GM21619 (cell line): ENCODE data around the gene RNF112.
"Not testable (repeated sequence)": the region's sequence is repeated elsewhere in the genome, so short reads cannot be mapped to it uniquely, and the experiment has no call there.

Source experiments
- ATAC-seq: cut with Tn5 transposase; IDR thresholded peaks from one replicate; pipeline ENCODE4 v1.9.1; 2021; ENCODE audit not compliant: unreplicated experiment

RNF112 gene

GRCh38 chr17:19412510-19412909 lies 1.5 kb downstream of the RNF112 start:
- ATAC-seq = no peak

DNA sequence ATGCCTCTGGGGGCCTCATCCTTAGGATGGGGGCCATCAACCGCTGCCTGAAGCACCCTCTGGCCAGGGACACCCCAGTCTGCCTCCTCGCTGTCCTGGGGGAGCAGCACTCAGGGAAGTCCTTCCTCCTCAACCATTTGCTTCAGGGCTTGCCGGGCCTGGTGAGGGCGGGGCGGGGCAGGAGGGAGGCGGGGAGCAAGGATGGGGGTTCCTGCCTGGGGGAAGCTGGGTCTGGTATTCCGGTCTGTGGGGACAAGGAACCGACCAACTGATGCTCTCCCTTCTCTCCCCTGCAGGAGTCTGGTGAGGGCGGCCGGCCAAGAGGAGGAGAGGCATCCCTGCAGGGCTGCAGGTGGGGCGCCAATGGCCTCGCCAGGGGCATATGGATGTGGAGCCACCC lies 2.0 kb downstream of the RNF112 start:
- ATAC-seq = no peak

DNA sequence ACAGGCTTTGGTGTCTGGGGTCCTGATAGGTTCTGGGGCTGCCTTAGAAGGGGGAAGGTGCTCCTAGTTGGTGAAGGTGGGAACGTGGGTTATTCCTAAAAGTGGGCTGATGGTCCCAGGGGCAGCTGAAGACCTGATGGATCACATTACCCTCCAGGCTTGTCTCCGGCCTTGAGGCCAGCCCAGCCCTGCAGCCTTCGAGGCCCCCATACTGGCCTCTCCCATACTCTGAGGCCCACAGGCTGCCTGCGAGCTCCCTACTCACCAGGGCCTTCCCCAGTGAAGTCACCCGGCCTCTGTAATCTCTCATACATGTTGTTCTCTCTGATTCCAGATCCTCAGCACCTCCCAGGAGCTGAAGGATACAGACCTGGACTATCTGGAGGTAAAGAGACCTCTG lies 2.7 kb downstream of the RNF112 start:
- no peak for ATAC-seq

DNA sequence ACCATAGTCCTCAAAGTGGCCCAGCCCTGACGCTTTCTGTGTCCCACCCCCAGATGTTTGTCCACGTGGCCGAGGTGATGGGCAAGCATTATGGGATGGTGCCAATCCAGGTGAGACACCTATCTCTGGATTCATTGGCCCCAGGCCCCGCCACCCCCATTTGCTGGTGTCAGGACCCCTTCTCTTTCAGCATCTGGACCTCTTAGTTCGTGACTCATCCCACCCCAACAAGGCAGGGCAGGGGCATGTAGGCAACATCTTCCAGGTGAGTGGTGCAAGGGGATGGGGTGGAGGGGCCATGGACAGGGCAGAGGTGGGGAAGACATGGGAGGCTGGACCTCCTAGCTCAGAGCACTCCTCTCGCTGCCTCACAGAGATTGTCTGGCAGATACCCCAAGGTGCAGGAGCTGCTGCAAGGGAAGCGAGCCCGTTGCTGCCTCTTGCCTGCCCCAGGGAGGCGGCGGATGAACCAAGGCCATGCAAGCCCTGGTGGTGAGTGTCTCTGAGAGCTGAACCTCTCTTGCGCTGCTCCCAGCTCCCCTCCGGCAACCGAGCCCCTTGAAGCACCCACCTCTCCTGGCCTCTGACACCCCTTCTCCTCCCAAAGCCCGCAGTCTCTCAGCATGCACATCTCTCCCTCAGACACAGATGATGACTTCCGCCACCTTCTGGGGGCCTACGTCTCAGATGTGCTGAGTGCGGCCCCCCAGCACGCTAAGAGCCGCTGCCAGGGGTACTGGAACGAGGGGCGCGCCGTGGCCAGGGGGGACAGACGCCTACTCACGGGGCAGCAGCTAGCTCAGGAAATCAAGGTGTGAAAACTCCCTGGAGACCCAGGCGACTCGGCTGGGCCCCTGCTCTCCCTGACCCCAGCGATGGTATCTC lies 3.6 kb downstream of the RNF112 start:
- ATAC-seq = no peak

GRCh38 chr17:19415311-19415710 lies 4.3 kb downstream of the RNF112 start:
- no peak for ATAC-seq

- ATAC-seq = no peak
These were observed 5.1 kb downstream of the RNF112 start for GRCh38 chr17:19415806-19416775.

DNA sequence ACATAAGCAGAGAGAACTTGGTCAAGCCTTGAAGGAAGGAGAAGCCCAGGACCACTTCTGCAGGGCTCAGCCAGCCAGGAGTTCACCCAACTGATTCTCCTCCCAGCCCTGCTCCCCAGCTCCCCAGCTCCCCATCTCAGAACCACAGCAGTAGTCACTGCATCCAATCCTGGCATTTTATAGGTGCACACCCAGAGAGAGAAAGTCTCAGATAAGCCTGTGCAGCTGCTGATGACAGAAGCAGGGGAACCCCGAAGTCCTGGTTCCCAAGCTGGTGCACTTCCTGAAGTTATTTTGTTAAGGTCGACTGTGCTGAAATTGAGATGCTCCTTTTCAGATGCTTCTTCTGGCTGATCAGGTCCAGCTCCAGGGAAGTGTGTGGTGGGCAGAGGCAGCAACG lies 6.6 kb downstream of the RNF112 start:
- ATAC-seq = no peak

GRCh38 chr17:19418251-19418992 lies 7.4 kb downstream of the RNF112 start:
- no peak for ATAC-seq

DNA sequence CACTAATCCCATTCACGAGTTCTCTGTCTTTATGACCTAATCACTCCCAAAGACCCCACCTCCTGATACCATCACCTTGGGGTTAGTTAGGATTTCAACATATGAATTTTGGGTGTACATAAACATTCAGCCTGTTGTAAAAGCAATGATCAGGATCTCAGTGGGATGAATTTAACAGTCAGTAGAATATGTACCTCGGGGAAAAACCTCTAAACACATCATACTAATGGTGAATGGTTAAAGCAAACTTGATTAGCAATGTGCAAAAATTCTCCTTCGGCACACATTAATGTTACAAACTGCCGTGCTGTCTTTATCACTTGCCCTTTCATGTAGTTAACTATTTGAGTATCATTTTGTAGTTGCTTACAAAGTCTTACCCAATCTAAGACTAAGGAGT lies 10.2 kb downstream of the RNF112 start:
- ATAC-seq = no peak

- ATAC-seq = no peak
These were observed 10.9 kb downstream of the RNF112 start for GRCh38 chr17:19421926-19422325.

GRCh38 chr17:19424934-19425868 lies 14.2 kb downstream of the RNF112 start:
- no peak for ATAC-seq

DNA sequence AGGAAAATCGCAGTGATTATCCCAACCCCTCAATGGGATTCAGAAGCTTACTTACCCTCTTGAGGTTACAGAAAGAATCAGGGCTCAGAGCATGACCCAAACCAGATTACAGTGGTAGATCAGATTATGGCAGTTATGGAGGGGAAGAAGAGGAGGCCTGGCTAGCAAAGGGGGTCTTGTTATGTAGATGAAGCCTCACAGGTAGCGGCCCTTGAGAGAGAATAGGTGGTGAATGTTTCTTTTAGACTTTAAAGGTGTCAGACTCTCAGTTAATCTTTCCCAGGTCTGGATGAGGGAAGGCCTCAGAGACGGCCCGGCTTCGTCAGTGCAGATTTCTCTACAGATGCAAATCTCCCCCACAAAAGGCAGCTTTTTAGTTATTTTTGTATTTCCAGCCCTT lies 15.6 kb downstream of the RNF112 start:
- no peak for ATAC-seq

DNA sequence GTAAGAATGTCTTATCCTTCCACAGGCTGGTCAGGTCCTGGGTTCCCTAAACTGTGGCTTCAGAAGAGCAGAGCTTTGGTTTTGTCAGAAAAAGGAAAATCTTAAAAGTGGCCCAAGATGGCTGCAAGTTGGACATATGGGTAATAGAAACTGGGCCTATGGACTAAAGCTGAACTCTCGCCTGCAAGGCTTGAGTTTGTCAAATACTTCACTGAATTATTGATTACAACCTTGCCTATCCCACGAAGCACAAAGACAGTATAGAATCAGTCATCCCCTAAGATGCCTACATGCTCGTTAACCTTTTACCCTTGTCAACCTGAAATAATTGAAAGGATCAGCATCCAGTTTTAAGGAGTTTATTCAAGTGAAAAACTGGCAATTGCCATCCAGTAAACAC lies 20.7 kb downstream of the RNF112 start:
- no peak for ATAC-seq

DNA sequence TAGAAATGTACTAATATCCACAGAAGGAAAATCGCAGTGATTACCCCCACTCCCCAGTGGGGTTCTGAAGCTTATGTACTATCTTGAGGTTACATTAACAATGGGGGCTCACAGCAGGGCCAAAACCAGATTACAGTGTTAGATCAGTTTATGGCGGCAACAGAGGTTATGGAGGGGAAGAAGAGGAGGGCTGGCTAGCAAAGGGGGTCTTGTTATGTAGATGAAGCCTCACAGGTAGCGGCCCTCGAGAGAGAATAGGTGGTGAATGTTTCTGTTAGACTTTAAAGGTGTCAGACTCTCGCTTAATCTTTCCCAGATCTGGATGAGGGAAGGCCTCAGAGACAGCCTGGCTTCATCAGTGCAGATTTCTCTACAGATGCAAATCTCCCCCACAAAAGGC lies 22.2 kb downstream of the RNF112 start:
- no peak for ATAC-seq

DNA sequence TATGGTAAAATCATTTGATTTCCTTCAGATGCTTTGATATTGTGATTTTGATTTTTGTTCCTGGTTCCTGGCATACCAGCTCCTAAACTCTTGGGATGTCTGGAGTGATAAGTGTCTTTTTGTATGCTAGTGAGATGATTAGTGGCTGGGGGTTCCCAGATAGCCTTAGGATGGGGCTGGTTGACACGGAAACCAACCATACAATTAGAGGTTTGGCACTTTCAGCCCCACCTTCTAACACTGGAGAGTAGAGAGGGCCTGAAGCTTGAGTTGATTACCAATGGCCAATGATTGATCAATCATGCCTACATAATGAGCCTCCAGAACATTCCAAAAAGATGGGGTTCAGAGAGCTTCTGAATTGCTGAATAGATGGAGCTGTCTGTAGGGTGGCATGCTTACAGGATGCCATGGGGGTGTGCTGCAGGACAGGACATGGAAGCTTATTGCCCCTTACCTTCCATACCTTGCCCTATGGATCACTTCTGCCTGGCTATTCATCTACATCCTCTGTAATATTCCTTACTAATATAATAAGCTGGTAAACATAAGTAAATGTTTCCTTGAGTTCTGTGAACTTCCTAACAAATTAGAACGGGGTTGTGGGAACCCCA lies 22.8 kb downstream of the RNF112 start:
- ATAC-seq = no peak

DNA sequence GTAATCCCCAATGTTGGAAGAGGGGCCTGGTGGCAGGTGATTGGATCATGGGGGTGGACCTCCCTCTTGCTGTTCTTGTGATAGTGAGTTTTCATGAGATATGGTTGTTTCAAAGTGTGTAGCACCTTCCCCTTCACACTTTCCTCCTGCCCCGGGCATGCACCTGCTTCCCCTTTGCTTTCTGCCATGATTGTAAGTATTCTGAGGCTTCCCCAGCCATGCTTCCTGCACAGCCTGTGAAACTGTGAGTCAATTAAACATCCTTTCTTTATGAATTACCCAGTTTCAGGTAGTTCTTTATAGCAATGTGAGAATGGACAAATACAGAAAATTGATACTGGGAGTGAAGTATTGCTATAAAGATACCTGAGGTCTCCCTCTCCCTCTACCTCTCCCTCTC lies 29.4 kb downstream of the RNF112 start:
- ATAC-seq = no peak

DNA sequence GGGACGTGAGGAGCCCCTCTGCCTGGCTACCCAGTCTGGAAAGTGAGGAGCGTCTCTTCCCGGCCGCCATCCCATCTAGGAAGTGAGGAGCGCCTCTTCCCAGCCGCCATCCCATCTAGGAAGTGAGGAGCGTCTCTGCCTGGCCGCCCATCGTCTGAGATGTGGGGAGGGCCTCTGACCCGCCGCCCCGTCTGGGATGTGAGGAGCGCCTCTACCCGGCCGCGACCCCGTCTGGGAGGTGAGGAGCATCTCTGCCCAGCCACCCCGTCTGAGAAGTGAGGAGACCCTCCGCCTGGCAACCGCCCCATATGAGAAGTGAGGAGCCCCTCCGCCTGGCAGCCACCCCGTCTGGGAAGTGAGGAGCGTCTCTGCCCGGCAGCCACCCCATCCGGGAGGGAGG lies 30.3 kb downstream of the RNF112 start:
- ATAC-seq = not testable (repeated sequence)

GRCh38 chr17:19442731-19443130 lies 31.7 kb downstream of the RNF112 start:
- no peak for ATAC-seq

- no peak for ATAC-seq
These were observed 32.1 kb downstream of the RNF112 start for GRCh38 chr17:19443148-19443547.

GRCh38 chr17:19445105-19445504 lies 34.1 kb downstream of the RNF112 start:
- no peak for ATAC-seq
